ENCODE results near the gene PTP4A1.

The PTP4A1 gene

GRCh38 chr6:63543001-63543400, 29.3 kb upstream of the PTP4A1 start:
- Histone ChIP-seq H3K4me2 (ENCODE audit: low read length) (no peak overlapping the region), H3K9me3 (ENCODE audit: control insufficient read depth, insufficient read depth, low read length) (no peaks in the 10 kb centered on the region), H3K9me2 (replicated peaks; ENCODE audit: control insufficient read depth, low read length) (no peaks in the 10 kb centered on the region), H3F3A (ENCODE audit: control insufficient read depth, insufficient read depth) (no peaks in the 10 kb centered on the region), H3K4me3 (ENCODE audit: low read length) (no peak overlapping the region), H3K27ac (ENCODE audit: low read depth, low read length) (no peak overlapping the region), H4K20me1 (ENCODE audit: control insufficient read depth, insufficient read depth, low read depth, low read length) (no peaks in the 10 kb centered on the region), H3K79me2 (ENCODE audit: control insufficient read depth, low read length) (no peaks in the 10 kb centered on the region), H3K4me1 (ENCODE audit: control insufficient read depth, low read length) (no peaks in the 10 kb centered on the region), H3K36me3 (ENCODE audit: control insufficient read depth, low read length) (no peaks in the 10 kb centered on the region), H3K27me3 (ENCODE audit: control insufficient read depth, low read length) (peaks cover 23% of the 10 kb centered on the region)
- TF ChIP-seq, protein P1, sequence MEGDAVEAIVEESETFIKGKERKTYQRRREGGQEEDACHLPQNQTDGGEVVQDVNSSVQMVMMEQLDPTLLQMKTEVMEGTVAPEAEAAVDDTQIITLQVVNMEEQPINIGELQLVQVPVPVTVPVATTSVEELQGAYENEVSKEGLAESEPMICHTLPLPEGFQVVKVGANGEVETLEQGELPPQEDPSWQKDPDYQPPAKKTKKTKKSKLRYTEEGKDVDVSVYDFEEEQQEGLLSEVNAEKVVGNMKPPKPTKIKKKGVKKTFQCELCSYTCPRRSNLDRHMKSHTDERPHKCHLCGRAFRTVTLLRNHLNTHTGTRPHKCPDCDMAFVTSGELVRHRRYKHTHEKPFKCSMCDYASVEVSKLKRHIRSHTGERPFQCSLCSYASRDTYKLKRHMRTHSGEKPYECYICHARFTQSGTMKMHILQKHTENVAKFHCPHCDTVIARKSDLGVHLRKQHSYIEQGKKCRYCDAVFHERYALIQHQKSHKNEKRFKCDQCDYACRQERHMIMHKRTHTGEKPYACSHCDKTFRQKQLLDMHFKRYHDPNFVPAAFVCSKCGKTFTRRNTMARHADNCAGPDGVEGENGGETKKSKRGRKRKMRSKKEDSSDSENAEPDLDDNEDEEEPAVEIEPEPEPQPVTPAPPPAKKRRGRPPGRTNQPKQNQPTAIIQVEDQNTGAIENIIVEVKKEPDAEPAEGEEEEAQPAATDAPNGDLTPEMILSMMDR (IDR thresholded peaks at IDR 0.05; ENCODE audit: low read depth, low read length, poor library complexity, severe bottlenecking): no peak
- TF ChIP-seq EZH2phosphoT487 (IDR thresholded peaks at IDR 0.05; ENCODE audit: borderline replicate concordance, low read length): no peak

GRCh38 chr6:63543982-63544381, 28.3 kb upstream of the PTP4A1 start:
- Histone ChIP-seq H3K27me3 (ENCODE audit: control insufficient read depth, low read length) (peaks cover 23% of the 10 kb centered on the region), H3K4me3 (ENCODE audit: low read length) (no peak overlapping the region)

GRCh38 chr6:63546236-63546635, 26.0 kb upstream of the PTP4A1 start:
- H3K4me2 ChIP-seq (ENCODE audit: low read length): no peak overlapping the region
- H3K4me3 ChIP-seq (ENCODE audit: low read length): no peak overlapping the region
- H3K27ac ChIP-seq (ENCODE audit: low read depth, low read length): no peak overlapping the region
- no peaks in the 10 kb centered on the region for H3K4me1 ChIP-seq (ENCODE audit: control insufficient read depth, low read length)
- H3K27me3 ChIP-seq (ENCODE audit: control insufficient read depth, low read length): peaks cover 23% of the 10 kb centered on the region
- H3K9me3 ChIP-seq (ENCODE audit: control insufficient read depth, insufficient read depth, low read length): no peaks in the 10 kb centered on the region
- TF ChIP-seq EZH2phosphoT487 (IDR thresholded peaks at IDR 0.05; ENCODE audit: borderline replicate concordance, low read length): no peak
- TF ChIP-seq, protein P1 (IDR thresholded peaks at IDR 0.05; ENCODE audit: low read depth, low read length, poor library complexity, severe bottlenecking): no peak
- H4K20me1 ChIP-seq (ENCODE audit: control insufficient read depth, insufficient read depth, low read depth, low read length): no peaks in the 10 kb centered on the region
- H3K79me2 ChIP-seq (ENCODE audit: control insufficient read depth, low read length): no peaks in the 10 kb centered on the region
- H3K36me3 ChIP-seq (ENCODE audit: control insufficient read depth, low read length): no peaks in the 10 kb centered on the region
- H3K9me2 ChIP-seq (replicated peaks; ENCODE audit: control insufficient read depth, low read length): no peaks in the 10 kb centered on the region
- no peaks in the 10 kb centered on the region for H3F3A ChIP-seq (ENCODE audit: control insufficient read depth, insufficient read depth)

More at GRCh38 chr6:63543982-63544381, 28.3 kb upstream of the PTP4A1 start:
- Histone ChIP-seq H3K9me3 (ENCODE audit: control insufficient read depth, insufficient read depth, low read length) (no peaks in the 10 kb centered on the region), H3K36me3 (ENCODE audit: control insufficient read depth, low read length) (no peaks in the 10 kb centered on the region), H3K27ac (ENCODE audit: low read depth, low read length) (no peak overlapping the region), H3F3A (ENCODE audit: control insufficient read depth, insufficient read depth) (no peaks in the 10 kb centered on the region), H3K4me1 (ENCODE audit: control insufficient read depth, low read length) (no peaks in the 10 kb centered on the region), H3K4me2 (ENCODE audit: low read length) (no peak overlapping the region), H3K79me2 (ENCODE audit: control insufficient read depth, low read length) (no peaks in the 10 kb centered on the region), H4K20me1 (ENCODE audit: control insufficient read depth, insufficient read depth, low read depth, low read length) (no peaks in the 10 kb centered on the region), H3K9me2 (replicated peaks; ENCODE audit: control insufficient read depth, low read length) (no peaks in the 10 kb centered on the region)
- TF ChIP-seq EZH2phosphoT487 (IDR thresholded peaks at IDR 0.05; ENCODE audit: borderline replicate concordance, low read length): no peak
- TF ChIP-seq, protein P1 (IDR thresholded peaks at IDR 0.05; ENCODE audit: low read depth, low read length, poor library complexity, severe bottlenecking): no peak
